ENCODE results near the gene DSG3. TPM values are rescaled to one million over a fixed set of nuclear protein-coding genes. Genes with fewer than 3 reads are reported as not detected.

The DSG3 gene
- total and polyA plus RNA-seq, 10 of the 15 experiments (the other 5 are each of a cell fraction or from before 2014, with no cell fraction given): 0.01 to 0.36 (median 0.30) TPM

DNA sequence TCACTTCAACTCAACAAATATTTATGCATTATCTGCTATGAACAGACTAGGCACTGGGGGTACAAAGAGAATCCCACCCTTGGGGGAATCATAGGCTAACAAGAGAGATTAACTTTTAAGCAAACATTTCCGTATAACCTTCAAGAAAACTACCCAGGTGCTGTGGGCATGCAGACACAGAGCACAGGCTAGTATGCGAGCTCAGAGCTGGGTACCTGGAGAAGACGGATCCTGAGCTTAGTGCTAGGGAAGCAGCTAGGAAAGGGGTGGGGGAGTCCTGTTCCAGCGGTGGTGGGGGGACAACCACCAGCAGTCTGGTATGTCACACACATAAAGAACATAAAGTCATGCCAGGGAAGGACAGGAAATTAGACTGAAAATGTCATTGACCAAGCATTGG is 17.5 kb upstream of the DSG3 start:
- RAD21 ChIA-PET (ENCODE audit: unreplicated experiment): interaction anchor here (1.4 to 2.3 kb wide), 3 partner anchors 71 to 293 kb away, joined by 3 to 13 read pairs (median 4); no protein-coding TSS in a partner anchor
- Histone ChIP-seq H3K4me2 (ENCODE audit: control insufficient read depth, insufficient read depth) (no peak overlapping the region), H3K27ac (ENCODE audit: control insufficient read depth, insufficient read depth) (no peak overlapping the region), H3K4me1 (ENCODE audit: control insufficient read depth, insufficient read depth, low read length) (no peaks in the 10 kb centered on the region), H2AFZ (ENCODE audit: control insufficient read depth, low read depth, low read length) (no peak overlapping the region), H3K9me3 (replicated peaks; ENCODE audit: control insufficient read depth, insufficient read depth, low read length) (no peaks in the 10 kb centered on the region; the same call in 2 of the 3 replicates), H3K79me2 (ENCODE audit: control insufficient read depth, insufficient read depth, low read length) (no peaks in the 10 kb centered on the region), H3K27me3 (replicated peaks in 1 of 2; ENCODE audit: control insufficient read depth in 2 of 2, insufficient read depth in 2 of 2, low read length in 1 of 2) (no peaks in the 10 kb centered on the region), H3K36me3 (ENCODE audit: control insufficient read depth in 2 of 2, insufficient read depth in 2 of 2, low read length in 1 of 2) (no peaks in the 10 kb centered on the region), H4K20me1 (ENCODE audit: control insufficient read depth, insufficient read depth) (no peaks in the 10 kb centered on the region), H3K9ac (ENCODE audit: control insufficient read depth, insufficient read depth, low read length) (no peak overlapping the region), H3K4me3 (no peak overlapping the region)
- CTCF ChIA-PET: interaction anchor here (0.9 to 1.1 kb wide), 2 partner anchors 9 to 127 kb away, joined by 3 to 4 read pairs; no protein-coding TSS in a partner anchor
- DNase-seq (ENCODE audit: low read depth, low spot score): no peak
- WGBS (ENCODE audit: insufficient coverage, insufficient replicate concordance, low lambda C conversion rate, missing lambda C conversion rate): 51% methylated on average over 4 of the region's 4 CpGs
- no peak for TF ChIP-seq CHD2 (IDR thresholded peaks at IDR 0.05; ENCODE audit: borderline replicate concordance, low read depth, low read length)
- no peak for TF ChIP-seq BCLAF1 (IDR thresholded peaks at IDR 0.05)
- TF ChIP-seq MTA3 (IDR thresholded peaks at IDR 0.05; ENCODE audit: borderline replicate concordance, low read length): no peak
- TF ChIP-seq NFYA (IDR thresholded peaks at IDR 0.05; ENCODE audit: borderline replicate concordance, low read depth, low read length): no peak
- no peak for TF ChIP-seq JUNB (IDR thresholded peaks at IDR 0.05)
- no peak for TF ChIP-seq NR2F1 (conservative IDR thresholded peaks at IDR 0.05)
- no peak for TF ChIP-seq SMAD1 (IDR thresholded peaks at IDR 0.05; ENCODE audit: low read depth, partially characterized antibody)
- no peak for TF ChIP-seq SIN3A (IDR thresholded peaks at IDR 0.05; ENCODE audit: low read depth, low read length)
- no peak for TF ChIP-seq DPF2 (IDR thresholded peaks at IDR 0.05)
- TF ChIP-seq, protein P1, sequence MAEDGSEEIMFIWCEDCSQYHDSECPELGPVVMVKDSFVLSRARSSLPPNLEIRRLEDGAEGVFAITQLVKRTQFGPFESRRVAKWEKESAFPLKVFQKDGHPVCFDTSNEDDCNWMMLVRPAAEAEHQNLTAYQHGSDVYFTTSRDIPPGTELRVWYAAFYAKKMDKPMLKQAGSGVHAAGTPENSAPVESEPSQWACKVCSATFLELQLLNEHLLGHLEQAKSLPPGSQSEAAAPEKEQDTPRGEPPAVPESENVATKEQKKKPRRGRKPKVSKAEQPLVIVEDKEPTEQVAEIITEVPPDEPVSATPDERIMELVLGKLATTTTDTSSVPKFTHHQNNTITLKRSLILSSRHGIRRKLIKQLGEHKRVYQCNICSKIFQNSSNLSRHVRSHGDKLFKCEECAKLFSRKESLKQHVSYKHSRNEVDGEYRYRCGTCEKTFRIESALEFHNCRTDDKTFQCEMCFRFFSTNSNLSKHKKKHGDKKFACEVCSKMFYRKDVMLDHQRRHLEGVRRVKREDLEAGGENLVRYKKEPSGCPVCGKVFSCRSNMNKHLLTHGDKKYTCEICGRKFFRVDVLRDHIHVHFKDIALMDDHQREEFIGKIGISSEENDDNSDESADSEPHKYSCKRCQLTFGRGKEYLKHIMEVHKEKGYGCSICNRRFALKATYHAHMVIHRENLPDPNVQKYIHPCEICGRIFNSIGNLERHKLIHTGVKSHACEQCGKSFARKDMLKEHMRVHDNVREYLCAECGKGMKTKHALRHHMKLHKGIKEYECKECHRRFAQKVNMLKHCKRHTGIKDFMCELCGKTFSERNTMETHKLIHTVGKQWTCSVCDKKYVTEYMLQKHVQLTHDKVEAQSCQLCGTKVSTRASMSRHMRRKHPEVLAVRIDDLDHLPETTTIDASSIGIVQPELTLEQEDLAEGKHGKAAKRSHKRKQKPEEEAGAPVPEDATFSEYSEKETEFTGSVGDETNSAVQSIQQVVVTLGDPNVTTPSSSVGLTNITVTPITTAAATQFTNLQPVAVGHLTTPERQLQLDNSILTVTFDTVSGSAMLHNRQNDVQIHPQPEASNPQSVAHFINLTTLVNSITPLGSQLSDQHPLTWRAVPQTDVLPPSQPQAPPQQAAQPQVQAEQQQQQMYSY (CRISPR knock-in tag; IDR thresholded peaks at IDR 0.05): no peak
- no peak for ATAC-seq
- SMC1A ChIA-PET (ENCODE audit: uncharacterized antibody, unreplicated experiment): interaction anchor here (0.6 to 1.8 kb wide), 8 partner anchors 9 to 457 kb away, joined by 3 to 5 read pairs (median 4); no protein-coding TSS in a partner anchor
- POLR2A ChIA-PET: no interaction called here
- in situ Hi-C loops (cut with MboI) (no loop called here), intact Hi-C loops (cut with micrococcal nuclease; ENCODE audit: unreplicated experiment) (no loop called here)
- FAIRE-seq: no peak
- BruUV-seq (replicated peaks): no TSS peak

All from GM12878 (cell line).